Neural cell (in vitro differentiated cells): ENCODE data around the gene PDLIM3. TPM values are rescaled to one million over a fixed set of nuclear protein-coding genes. Genes with fewer than 3 reads are reported as not detected.

Experiments
- H2AFZ ChIP-seq: fragments of 200-600, 300-800 bp; sonication (generic), shearing (Covaris generic); 2 replicates; pipeline ENCODE4 v1.6.0; 2014; ENCODE audit warnings: low read depth, mild to moderate bottlenecking, antibody characterized with exemption, low read length, moderate library complexity
- H3F3A ChIP-seq: fragments of 200-600 bp; shearing (Covaris generic); 2 replicates; pipeline ENCODE4 v1.6.1; 2016; ENCODE audit warnings: mild to moderate bottlenecking, moderate library complexity, mixed read lengths, antibody characterized with exemption, low read length; ENCODE audit not compliant: insufficient read depth, poor library complexity, severe bottlenecking
- H3K27ac ChIP-seq: fragments of 200-600, 300-800 bp; sonication (generic), shearing (Covaris generic); 2 replicates; pipeline ENCODE4 v1.5.1; 2014; ENCODE audit warnings: mild to moderate bottlenecking, low read length, moderate library complexity
- H3K27me3 ChIP-seq: fragments of 300-800, 200-600 bp; sonication (generic), shearing (Covaris generic); 2 replicates; pipeline ENCODE4 v1.6.0; 2014; ENCODE audit warnings: mild to moderate bottlenecking, low read depth, low read length, moderate library complexity; ENCODE audit not compliant: insufficient read depth
- H3K36me3 ChIP-seq: fragments of 300-800, 200-600 bp; sonication (generic), shearing (Covaris generic); 2 replicates; pipeline ENCODE4 v1.5.1; 2014; ENCODE audit warnings: mild to moderate bottlenecking, antibody characterized with exemption, low read length, moderate library complexity; ENCODE audit not compliant: insufficient read depth
- H3K4me2 ChIP-seq: fragments of 300-800, 200-600 bp; sonication (generic), shearing (Covaris generic); 2 replicates; pipeline ENCODE4 v1.6.0; 2014; ENCODE audit warnings: mild to moderate bottlenecking, low read length
- H3K4me3 ChIP-seq: fragments of 300-800, 200-600 bp; sonication (generic), shearing (Covaris generic); 2 replicates; pipeline ENCODE4 v1.5.1; 2014; ENCODE audit warnings: mild to moderate bottlenecking, low read length, moderate library complexity
- H3K79me2 ChIP-seq: fragments of 200-600 bp; shearing (Covaris generic); replicated peaks from 2 replicates; pipeline ENCODE4 v1.6.0; 2014; ENCODE audit warnings: mild to moderate bottlenecking, low read length, moderate library complexity; ENCODE audit not compliant: insufficient read depth
- H3K9ac ChIP-seq: fragments of 300-800, 200-600 bp; sonication (generic), shearing (Covaris generic); 2 replicates; pipeline ENCODE4 v1.6.1; 2016; ENCODE audit warnings: mild to moderate bottlenecking, low read length, mixed read lengths
- H3K9me2 ChIP-seq: fragments of 200-600 bp; shearing (Covaris generic); 2 replicates; pipeline ENCODE4 v1.6.1; 2016; ENCODE audit warnings: mild to moderate bottlenecking, low read length, mixed read lengths; ENCODE audit not compliant: insufficient read depth
- H3K9me3 ChIP-seq: fragments of 200-600, 300-800 bp; sonication (generic), shearing (Covaris generic); 2 replicates; pipeline ENCODE4 v1.6.1; 2016; ENCODE audit warnings: mild to moderate bottlenecking, mixed run types, low read length, moderate library complexity, mixed read lengths
- H4K20me1 ChIP-seq: fragments of 200-600 bp; shearing (Covaris generic); 2 replicates; pipeline ENCODE4 v1.6.1; 2016; ENCODE audit warnings: mild to moderate bottlenecking, mixed run types; ENCODE audit not compliant: insufficient read depth
- CTCF ChIP-seq: fragments of 450-650 bp; IDR thresholded peaks from 2 replicates; pipeline ENCODE4 v1.5.1; 2014; ENCODE audit warnings: antibody characterized with exemption, mild to moderate bottlenecking, moderate library complexity; ENCODE audit not compliant: poor library complexity, severe bottlenecking
- EP300 ChIP-seq: fragments of 450-650 bp; conservative IDR thresholded peaks from 2 replicates; pipeline ENCODE4 v1.6.1; 2014; ENCODE audit warnings: antibody characterized with exemption, mild to moderate bottlenecking, moderate library complexity; ENCODE audit not compliant: poor library complexity, severe bottlenecking
- EZH2 ChIP-seq: fragments of 200-600, 300-800 bp; shearing (Covaris generic), sonication (generic); IDR thresholded peaks from 2 replicates; pipeline ENCODE4 v1.6.1; 2014; ENCODE audit warnings: antibody characterized with exemption, low read length, borderline replicate concordance, mild to moderate bottlenecking; ENCODE audit not compliant: insufficient read depth, poor library complexity, severe bottlenecking
- MXI1 ChIP-seq: fragments of 450-650 bp; conservative IDR thresholded peaks from 2 replicates; pipeline ENCODE4 v1.6.1; 2014; ENCODE audit warnings: antibody characterized with exemption, mild to moderate bottlenecking; ENCODE audit not compliant: poor library complexity, severe bottlenecking
- POLR2AphosphoS5 ChIP-seq: IDR thresholded peaks from 2 replicates; pipeline ENCODE4 v1.6.1; 2012
- RAD21 ChIP-seq: fragments of 450-650 bp; conservative IDR thresholded peaks from 2 replicates; pipeline ENCODE4 v1.6.1; 2014; ENCODE audit warnings: antibody characterized with exemption, mild to moderate bottlenecking, moderate library complexity
- REST ChIP-seq: IDR thresholded peaks from 2 replicates; pipeline ENCODE4 v1.6.1; 2012; ENCODE audit warnings: borderline replicate concordance
- SMC3 ChIP-seq: fragments of 450-650 bp; conservative IDR thresholded peaks from 2 replicates; pipeline ENCODE4 v1.6.1; 2014; ENCODE audit warnings: antibody characterized with exemption, mild to moderate bottlenecking, moderate library complexity; ENCODE audit not compliant: poor library complexity
- TAF1 ChIP-seq: IDR thresholded peaks from 2 replicates; pipeline ENCODE4 v1.6.1; 2012; ENCODE audit warnings: low read depth
- polyA plus RNA-seq: library from polyadenylated mRNA; depleted of rRNA; stranded (reverse); fragments of >200 nt; gene quantifications from 2 replicates; pipeline ENCODE4 v1.2.3, GENCODE V29; 2014

The PDLIM3 gene
- polyA plus RNA-seq, 1 donor from 2014 or later: 1.8 TPM

- Histone ChIP-seq H3K27me3 (no peaks in the 10 kb centered on the region), H3K4me3 (no peak overlapping the region), H3K36me3 (no peaks in the 10 kb centered on the region), H2AFZ (no peak overlapping the region), H3F3A (no peaks in the 10 kb centered on the region), H3K9me3 (no peaks in the 10 kb centered on the region), H4K20me1 (no peaks in the 10 kb centered on the region), H3K4me2 (no peak overlapping the region), H3K9me2 (no peaks in the 10 kb centered on the region), H3K27ac (no peak overlapping the region), H3K9ac (no peak overlapping the region), H3K79me2 (no peaks in the 10 kb centered on the region)
- no peak for TF ChIP-seq EZH2
- TF ChIP-seq TAF1: no peak
- no peak for TF ChIP-seq SMC3
- TF ChIP-seq REST: no peak
- TF ChIP-seq EP300: no peak
- no peak for TF ChIP-seq RAD21
- TF ChIP-seq CTCF: no peak
- TF ChIP-seq POLR2AphosphoS5: no peak
Measured at GRCh38 chr4:185502386-185502785, 32.9 kb downstream of the PDLIM3 start.

GRCh38 chr4:185500576-185500975, 34.7 kb downstream of the PDLIM3 start:
- Histone ChIP-seq H3F3A (no peaks in the 10 kb centered on the region), H3K9ac (no peak overlapping the region), H3K4me3 (no peak overlapping the region), H2AFZ (no peak overlapping the region), H3K79me2 (no peaks in the 10 kb centered on the region), H4K20me1 (no peaks in the 10 kb centered on the region), H3K9me3 (no peaks in the 10 kb centered on the region), H3K27me3 (no peaks in the 10 kb centered on the region), H3K36me3 (no peaks in the 10 kb centered on the region), H3K27ac (no peak overlapping the region), H3K9me2 (no peaks in the 10 kb centered on the region), H3K4me2 (no peak overlapping the region)
- TF ChIP-seq EP300: no peak
- no peak for TF ChIP-seq EZH2
- TF ChIP-seq SMC3: no peak
- no peak for TF ChIP-seq MXI1
- no peak for TF ChIP-seq POLR2AphosphoS5

GRCh38 chr4:185500035-185500434, 35.3 kb downstream of the PDLIM3 start:
- Histone ChIP-seq H3K27ac (no peak overlapping the region), H3K36me3 (no peaks in the 10 kb centered on the region), H3K9ac (no peak overlapping the region), H3K79me2 (no peaks in the 10 kb centered on the region), H4K20me1 (no peaks in the 10 kb centered on the region), H3K4me3 (no peak overlapping the region), H3K9me3 (no peaks in the 10 kb centered on the region), H2AFZ (no peak overlapping the region), H3F3A (no peaks in the 10 kb centered on the region), H3K27me3 (no peaks in the 10 kb centered on the region), H3K9me2 (no peaks in the 10 kb centered on the region), H3K4me2 (no peak overlapping the region)
- TF ChIP-seq RAD21 (no peak), CTCF (no peak), EZH2 (no peak), POLR2AphosphoS5 (no peak), REST (no peak), TAF1 (no peak), EP300 (no peak), MXI1 (no peak), SMC3 (no peak)
